Measurements from ENCODE around the gene PTPN12. TPM values are rescaled to one million over a fixed set of nuclear protein-coding genes. Genes with fewer than 3 reads are reported as not detected.

PTPN12 gene
- total RNA-seq, 1 experiment from 2014 or later = 104 TPM

DNA sequence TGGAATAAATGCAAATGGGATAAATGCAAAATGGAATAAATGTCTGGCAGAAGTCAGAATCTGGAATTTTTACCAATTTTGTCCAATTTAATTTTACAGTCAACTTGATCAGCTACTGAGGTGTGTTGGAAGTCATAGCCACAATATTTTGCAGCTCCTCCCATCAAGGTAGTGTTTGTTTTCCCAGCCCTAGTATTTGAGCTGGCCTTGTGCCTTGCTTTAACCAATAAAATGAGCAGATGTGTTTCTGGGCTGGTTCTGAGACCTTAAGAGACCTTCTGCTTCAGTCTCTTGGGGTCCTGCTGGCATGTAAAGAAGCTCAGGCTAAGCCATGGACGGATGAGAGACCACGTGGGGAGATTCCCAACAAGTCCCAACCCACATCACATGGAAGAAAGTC lies 116.5 kb downstream of the PTPN12 start:
- no TSS peak for BruUV-seq (replicated peaks)
- Mint-ChIP-seq H3K36me3 (ENCODE audit: insufficient read depth, unreplicated experiment) (peaks cover 39% of the 10 kb centered on the region), H3K9me3 (ENCODE audit: unreplicated experiment) (no peaks in the 10 kb centered on the region), H3K27me3 (ENCODE audit: insufficient read depth, unreplicated experiment) (no peaks in the 10 kb centered on the region), H3K4me3 (ENCODE audit: unreplicated experiment) (no peak overlapping the region), H3K27ac (ENCODE audit: low read depth, unreplicated experiment) (no peak overlapping the region), H3K4me1 (ENCODE audit: insufficient read depth, unreplicated experiment) (no peaks in the 10 kb centered on the region)
- intact Hi-C loops (cut with micrococcal nuclease) = loop anchor here (10.0 kb wide), 1 partner anchor 1271 kb away; no protein-coding TSS in a partner anchor
- ChIA-PET CTCF (interaction anchor here (0.7 to 13.6 kb wide), 12 partner anchors 12 to 284 kb away, joined by 3 to 196 read pairs (median 6); partner anchors contain the start of genes PHTF2 and TMEM60), POLR2A (no interaction called here)
- TF ChIP-seq, protein P1, sequence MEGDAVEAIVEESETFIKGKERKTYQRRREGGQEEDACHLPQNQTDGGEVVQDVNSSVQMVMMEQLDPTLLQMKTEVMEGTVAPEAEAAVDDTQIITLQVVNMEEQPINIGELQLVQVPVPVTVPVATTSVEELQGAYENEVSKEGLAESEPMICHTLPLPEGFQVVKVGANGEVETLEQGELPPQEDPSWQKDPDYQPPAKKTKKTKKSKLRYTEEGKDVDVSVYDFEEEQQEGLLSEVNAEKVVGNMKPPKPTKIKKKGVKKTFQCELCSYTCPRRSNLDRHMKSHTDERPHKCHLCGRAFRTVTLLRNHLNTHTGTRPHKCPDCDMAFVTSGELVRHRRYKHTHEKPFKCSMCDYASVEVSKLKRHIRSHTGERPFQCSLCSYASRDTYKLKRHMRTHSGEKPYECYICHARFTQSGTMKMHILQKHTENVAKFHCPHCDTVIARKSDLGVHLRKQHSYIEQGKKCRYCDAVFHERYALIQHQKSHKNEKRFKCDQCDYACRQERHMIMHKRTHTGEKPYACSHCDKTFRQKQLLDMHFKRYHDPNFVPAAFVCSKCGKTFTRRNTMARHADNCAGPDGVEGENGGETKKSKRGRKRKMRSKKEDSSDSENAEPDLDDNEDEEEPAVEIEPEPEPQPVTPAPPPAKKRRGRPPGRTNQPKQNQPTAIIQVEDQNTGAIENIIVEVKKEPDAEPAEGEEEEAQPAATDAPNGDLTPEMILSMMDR (IDR thresholded peaks at IDR 0.05; ENCODE audit: unreplicated experiment) = no peak
- DNase-seq (ENCODE audit: unreplicated experiment) = no peak

DNA sequence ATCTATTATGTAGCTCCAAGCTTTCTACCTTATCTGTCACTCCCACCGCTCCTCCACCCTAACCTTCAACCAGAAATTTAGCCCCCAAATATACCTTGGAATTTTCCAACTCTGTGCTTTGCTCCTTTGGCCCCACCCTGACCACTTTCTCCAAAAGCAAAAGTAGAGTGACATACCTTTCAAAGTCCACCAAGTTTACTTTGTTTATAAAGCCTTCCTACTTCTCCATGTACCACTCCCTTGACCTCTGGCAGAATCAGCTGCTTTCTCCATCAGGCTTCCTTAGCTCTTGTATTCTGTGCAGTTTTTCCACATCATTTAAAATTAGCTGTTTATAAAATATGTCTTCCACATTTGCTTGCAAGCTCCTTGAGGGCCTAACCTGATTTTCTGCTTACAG lies 118.3 kb downstream of the PTPN12 start:
- BruUV-seq (replicated peaks) = no TSS peak
- Mint-ChIP-seq H3K9me3 (ENCODE audit: unreplicated experiment) (no peaks in the 10 kb centered on the region), H3K4me3 (ENCODE audit: unreplicated experiment) (no peak overlapping the region), H3K4me1 (ENCODE audit: insufficient read depth, unreplicated experiment) (no peaks in the 10 kb centered on the region), H3K36me3 (ENCODE audit: insufficient read depth, unreplicated experiment) (peaks cover 54% of the 10 kb centered on the region), H3K27ac (ENCODE audit: low read depth, unreplicated experiment) (no peak overlapping the region), H3K27me3 (ENCODE audit: insufficient read depth, unreplicated experiment) (no peaks in the 10 kb centered on the region)
- intact Hi-C loops (cut with micrococcal nuclease) = loop anchor here (5.0 to 10.0 kb wide), 2 partner anchors 282 to 1269 kb away; no protein-coding TSS in a partner anchor
- no peak for DNase-seq (ENCODE audit: unreplicated experiment)
- TF ChIP-seq, protein P1 (IDR thresholded peaks at IDR 0.05; ENCODE audit: unreplicated experiment) = no peak
- ChIA-PET POLR2A (interaction anchor here (0.9 to 5.8 kb wide), 3 partner anchors 41 to 104 kb away, joined by 3 to 22 read pairs (median 7); partner anchors contain the start of gene RSBN1L), CTCF (interaction anchor here (0.7 to 13.6 kb wide), 8 partner anchors 20 to 259 kb away, joined by 3 to 196 read pairs (median 4); partner anchors contain the start of genes PHTF2 and TMEM60)

DNA sequence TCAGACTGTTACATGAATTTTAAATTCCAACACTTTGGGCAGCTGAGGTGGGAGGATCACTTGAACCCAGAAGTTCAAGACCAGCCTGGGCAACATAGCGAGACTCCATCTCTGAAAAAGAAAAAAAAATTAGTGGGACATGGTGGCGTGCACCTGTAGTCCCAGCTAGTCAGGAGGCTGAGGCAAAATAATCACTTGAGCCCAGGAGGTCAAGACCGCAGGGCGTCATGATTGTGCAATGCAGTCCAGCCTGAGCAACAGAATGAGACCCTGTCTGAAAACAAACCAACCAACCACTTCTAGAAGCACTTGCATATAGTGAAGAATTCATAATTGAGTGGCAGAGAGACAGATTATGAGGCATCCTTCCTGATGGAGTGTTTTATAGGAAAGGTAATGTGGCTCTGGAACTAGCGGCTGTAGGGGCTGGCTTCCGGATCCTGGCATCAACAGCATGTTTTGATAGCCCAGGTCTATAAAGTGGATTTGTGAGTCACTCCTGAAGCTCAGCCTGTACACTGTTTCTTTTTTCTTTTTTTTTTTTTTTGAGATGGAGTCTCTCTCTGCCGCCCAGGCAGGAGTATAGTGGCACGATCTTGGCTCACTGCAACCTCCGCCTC lies 118.9 kb downstream of the PTPN12 start:
- TF ChIP-seq, protein P1 (IDR thresholded peaks at IDR 0.05; ENCODE audit: unreplicated experiment) = no peak
- H3K4me3 Mint-ChIP-seq (ENCODE audit: unreplicated experiment) = no peak overlapping the region
- CTCF ChIA-PET = interaction anchor here (0.9 to 13.6 kb wide), 8 partner anchors 9 to 142 kb away, joined by 3 to 196 read pairs (median 10); partner anchors contain the start of genes PHTF2 and TMEM60
- H3K9me3 Mint-ChIP-seq (ENCODE audit: unreplicated experiment) = no peaks in the 10 kb centered on the region
- no peak for DNase-seq (ENCODE audit: unreplicated experiment)
- no peaks in the 10 kb centered on the region for H3K4me1 Mint-ChIP-seq (ENCODE audit: insufficient read depth, unreplicated experiment)
- POLR2A ChIA-PET = interaction anchor here (0.9 to 5.8 kb wide), 4 partner anchors 41 to 104 kb away, joined by 3 to 22 read pairs (median 8); partner anchors contain the start of gene RSBN1L
- no TSS peak for BruUV-seq (replicated peaks)
- no peak overlapping the region for H3K27ac Mint-ChIP-seq (ENCODE audit: low read depth, unreplicated experiment)
- intact Hi-C loops (cut with micrococcal nuclease) = loop anchor here (5.0 to 10.0 kb wide), 2 partner anchors 281 to 1269 kb away; no protein-coding TSS in a partner anchor
- H3K27me3 Mint-ChIP-seq (ENCODE audit: insufficient read depth, unreplicated experiment) = no peaks in the 10 kb centered on the region
- H3K36me3 Mint-ChIP-seq (ENCODE audit: insufficient read depth, unreplicated experiment) = peaks cover 60% of the 10 kb centered on the region
